Raji (cell line): Measurements from ENCODE around the gene KCTD1.

Experiments used
- POLR2A ChIP-seq: IDR thresholded peaks from 2 replicates; pipeline ENCODE4 v1.6.1; 2011; ENCODE audit warnings: low read depth, low read length, control low read depth; ENCODE audit not compliant: insufficient read depth

Gene KCTD1

GRCh38 chr18:26482569-26482968 lies 65.8 kb downstream of the KCTD1 start:
- TF ChIP-seq POLR2A: no peak

DNA sequence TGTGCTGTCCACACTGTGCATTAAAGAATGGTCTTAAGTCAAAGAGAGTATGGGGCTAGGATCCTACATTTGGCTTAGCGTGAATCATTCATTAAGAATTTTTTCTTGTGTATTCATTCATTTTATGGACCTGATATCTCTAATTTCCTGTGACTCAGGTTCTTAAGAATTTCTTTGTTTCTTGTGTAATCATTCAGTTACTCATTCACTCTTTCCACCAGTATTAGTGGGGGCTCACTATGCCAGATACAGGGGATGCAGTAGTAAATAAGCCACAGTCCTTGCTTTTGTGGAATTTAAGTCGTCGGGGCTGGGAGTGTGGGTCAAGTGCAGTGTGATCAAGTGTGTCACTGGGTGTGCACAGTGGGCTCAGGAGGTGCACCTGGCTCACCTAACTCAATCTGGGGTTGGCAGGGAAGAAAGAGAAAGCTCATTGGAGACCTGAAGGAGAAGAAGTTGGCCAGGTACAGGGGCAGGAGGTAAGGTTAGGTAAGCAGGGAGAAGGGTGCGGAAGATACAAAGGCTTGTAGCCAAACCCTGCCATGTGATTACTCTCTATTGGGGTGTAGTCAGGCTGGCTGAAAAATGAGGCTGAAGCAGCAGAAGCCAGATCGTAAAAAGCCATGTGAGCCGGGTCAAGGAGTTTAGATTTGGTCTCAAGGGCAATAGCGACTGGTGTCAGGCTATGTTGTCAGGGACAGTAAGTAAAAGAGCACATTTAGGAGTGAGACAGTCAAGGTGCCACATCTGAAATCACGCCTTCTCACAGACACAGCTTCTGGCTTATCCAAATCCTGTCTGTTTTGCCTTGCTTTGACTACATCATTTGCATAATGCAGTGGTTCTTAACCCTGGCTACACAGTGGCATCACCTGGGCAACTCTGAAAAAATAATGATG lies 67.2 kb downstream of the KCTD1 start:
- TF ChIP-seq POLR2A: no peak

DNA sequence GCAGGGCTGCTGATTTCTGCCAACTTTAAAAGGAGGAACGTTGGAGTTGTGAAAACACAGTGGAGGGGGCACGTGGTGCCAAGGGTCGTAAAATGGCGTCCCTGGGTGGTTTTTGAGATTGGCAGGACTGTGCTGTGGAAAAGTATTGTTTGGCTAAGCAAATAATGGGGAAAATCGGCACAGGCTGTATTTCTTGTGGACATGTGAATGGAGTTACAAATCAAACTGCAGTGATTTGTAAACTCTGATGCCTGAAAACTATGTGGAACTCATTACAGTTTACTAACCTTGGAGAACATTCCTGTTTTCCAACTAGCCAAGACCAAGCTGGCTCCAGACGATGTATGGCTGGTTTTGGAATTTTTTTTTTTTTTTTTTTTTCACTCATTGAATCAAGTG lies 68.7 kb downstream of the KCTD1 start:
- TF ChIP-seq POLR2A: no peak

DNA sequence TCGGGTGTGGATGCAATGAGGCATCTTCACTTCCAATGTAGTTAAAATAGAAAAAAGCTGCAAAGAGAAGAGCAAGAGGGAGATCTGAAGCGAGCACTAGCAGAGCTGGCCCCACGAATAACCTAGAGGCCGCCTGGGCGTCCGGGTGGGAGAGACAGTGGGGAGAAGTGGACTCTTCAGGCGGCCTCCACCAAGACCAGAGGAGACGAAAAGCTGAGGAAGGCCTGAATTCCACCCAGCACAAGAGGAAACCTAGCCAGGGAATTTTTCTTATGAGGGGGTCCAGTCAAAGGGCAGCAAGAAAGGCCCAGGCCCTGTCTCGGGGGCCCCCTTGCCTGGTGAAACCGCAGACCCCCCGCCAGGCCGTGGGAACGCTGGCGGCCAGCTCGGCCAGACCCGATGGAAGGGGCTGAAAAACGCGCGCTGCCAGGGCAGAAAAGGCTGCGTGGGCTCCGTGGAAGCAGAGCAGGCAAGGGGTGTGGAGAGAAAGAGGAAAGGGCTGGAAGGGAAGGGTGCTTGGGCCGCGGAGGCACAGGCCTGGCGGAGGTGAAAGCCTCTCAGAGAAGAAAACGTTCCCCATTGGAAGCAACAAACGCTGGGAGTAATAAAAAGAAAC lies 69.2 kb downstream of the KCTD1 start:
- TF ChIP-seq POLR2A: no peak

- TF ChIP-seq POLR2A: no peak
Observed at GRCh38 chr18:26477828-26478466, 70.4 kb downstream of the KCTD1 start.

DNA sequence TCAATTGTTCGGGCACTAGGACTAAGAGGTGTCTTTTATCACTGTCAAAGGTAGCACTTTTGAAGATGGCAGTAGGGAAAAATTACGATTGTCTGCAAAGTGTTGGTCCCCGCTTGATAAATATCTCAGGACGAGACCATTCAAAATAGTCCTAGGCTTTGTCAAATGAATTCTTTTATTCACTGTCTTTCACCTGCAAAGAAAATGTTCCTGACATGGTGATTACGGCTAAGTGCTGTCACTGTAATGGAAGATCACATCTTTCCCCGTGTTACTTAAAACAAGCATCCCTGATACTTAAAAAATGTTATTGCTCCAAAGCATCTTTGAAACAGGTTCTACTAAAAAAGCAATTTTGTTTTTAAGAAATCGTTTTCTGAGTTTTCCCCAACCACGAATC lies 71.7 kb downstream of the KCTD1 start:
- TF ChIP-seq POLR2A: no peak

- TF ChIP-seq POLR2A: no peak
Observed at GRCh38 chr18:26474542-26474941, 73.8 kb downstream of the KCTD1 start.

DNA sequence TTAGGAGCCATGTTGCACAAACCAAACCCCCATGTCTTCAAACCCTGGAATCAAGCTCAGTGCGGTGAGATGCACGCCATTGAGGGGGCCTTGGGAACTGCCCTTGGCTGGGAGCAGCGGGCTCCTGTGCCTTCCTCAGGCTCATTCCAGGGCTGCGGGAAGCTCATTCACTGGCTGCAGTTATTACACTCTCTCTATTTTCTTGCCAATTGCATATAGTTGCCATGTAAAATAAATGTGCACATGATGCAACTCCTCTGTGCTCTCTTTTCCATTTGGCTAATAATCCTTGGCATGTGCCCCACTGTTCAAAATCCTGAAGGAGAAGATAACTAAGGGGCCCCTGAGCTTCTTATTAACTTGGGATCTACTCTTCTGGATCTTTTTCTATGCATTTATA lies 74.7 kb downstream of the KCTD1 start:
- TF ChIP-seq POLR2A: no peak

DNA sequence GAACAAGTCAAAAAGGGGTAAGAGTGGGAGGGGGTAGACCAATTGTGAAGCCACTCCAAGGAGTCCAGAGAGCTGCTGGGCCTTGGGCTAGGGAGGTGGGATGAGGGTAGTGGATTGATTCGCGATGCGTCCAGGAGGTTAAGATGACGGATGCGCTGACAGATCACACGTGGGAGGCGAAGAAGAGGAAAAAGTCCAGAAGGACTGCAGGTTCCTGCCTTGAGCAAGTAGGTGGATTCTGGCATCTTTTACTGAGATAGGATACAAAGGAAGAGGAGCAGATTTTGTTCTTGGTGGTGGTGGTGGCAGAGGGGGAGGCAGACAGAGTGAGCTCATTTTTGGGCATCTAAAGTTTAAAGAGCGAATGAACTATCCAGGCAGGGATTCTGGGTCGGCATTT lies 76.5 kb downstream of the KCTD1 start:
- TF ChIP-seq POLR2A: no peak

DNA sequence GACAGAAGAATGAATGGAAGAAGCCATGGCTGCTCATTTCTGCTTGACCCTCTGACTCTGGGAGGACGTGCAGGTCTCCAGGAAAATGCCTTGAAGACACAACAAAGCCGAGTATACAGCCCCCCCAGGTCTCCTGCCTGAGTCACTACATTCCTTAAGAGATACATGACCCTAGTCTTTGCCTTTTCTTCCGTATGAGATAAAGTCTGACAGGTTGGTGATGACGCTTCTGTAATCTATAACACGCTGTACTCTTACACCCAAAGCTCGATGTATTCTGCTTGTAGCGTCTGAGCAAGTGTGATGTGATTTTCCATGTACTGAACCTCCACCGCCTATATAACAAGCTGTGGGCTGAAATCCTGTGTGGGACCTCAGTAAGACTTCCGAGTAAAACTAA lies 77.3 kb downstream of the KCTD1 start:
- no peak for TF ChIP-seq POLR2A

- no peak for TF ChIP-seq POLR2A
Observed at GRCh38 chr18:26470011-26470637, 78.2 kb downstream of the KCTD1 start.

DNA sequence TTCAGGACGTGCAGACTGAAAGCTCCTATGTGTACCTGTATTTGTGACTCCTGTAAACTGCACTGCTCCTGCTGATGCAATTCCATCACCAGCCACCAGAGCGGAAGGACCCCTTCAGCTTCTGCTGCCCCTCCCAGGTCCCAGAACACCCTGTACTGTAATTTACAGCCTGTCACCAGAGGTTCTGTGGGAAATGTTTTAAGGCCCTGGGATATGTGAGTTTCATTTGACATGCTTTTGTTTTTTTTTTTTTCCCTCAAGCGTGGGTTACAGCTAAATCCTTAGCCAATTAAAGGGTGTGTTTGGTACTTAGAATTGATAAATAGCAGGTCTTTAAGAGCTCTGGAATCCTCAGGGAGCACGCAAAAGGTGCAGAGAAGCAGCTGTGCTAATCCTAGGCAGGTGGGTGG lies 79.4 kb downstream of the KCTD1 start:
- TF ChIP-seq POLR2A: 0 out of 2 replicates have a peak, but pooled peaks have one; percentile 10

DNA sequence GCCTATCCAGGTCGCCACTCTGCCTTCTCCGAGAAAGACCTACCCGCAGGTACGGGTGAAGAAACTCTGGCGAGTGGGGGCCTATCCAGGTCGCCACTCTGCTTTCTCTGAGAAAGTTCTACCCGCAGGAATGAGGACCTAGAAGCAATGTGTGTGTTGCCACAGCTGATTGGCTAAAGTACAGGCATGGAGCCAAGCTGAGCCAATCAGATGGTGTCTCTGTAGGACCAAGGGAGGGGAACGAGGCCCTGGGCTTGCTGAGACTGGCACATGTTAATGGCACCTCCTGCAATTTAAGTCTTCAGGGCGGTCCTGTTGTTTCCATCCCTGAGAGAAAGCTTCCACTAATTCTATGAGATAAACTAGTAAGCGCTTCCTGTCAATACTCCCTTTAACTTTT lies 82.3 kb downstream of the KCTD1 start:
- TF ChIP-seq POLR2A: no peak

- no peak for TF ChIP-seq POLR2A
Observed at GRCh38 chr18:26465431-26465830, 82.9 kb downstream of the KCTD1 start.
